Measurements from ENCODE around the gene PAQR5.

PAQR5 gene

DNA sequence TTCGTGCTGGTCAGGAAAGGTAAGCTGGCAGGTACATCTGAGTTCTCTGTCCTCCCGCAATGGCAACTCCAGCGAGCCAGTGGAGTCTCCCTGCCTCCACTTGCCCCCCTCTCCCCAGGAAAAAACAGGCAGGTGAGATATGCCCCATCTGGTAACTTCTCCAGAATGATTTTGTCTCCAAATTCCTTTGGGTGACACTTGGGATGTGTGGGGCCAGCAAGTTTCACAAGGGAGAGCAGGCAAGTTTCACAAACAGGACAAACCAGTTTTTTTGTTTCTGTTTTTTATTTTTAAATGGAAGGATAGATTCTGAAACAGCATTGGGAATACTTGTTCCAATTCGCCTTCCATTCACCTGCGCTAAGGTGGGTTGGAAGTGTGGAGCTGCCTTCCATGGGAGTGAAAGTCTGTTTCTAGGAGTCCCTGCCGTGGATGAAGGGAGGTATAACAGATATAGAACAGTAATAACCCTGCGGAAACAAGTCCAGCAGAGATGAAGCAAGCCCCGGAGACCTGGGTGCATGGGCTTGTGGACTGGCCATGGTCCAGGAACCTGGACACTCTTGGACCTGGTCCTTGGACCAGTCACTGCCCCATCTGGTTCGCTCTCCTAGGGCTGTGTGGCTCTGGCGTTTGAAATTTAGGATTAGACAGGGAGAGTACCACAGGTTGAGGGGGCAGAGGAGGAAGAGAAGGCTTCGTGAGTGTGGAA, 92.5 kb downstream of the PAQR5 start:
- TF ChIP-seq, protein P1, sequence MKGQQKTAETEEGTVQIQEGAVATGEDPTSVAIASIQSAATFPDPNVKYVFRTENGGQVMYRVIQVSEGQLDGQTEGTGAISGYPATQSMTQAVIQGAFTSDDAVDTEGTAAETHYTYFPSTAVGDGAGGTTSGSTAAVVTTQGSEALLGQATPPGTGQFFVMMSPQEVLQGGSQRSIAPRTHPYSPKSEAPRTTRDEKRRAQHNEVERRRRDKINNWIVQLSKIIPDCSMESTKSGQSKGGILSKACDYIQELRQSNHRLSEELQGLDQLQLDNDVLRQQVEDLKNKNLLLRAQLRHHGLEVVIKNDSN (IDR thresholded peaks at IDR 0.05): no peak
- no peak for TF ChIP-seq YY1 (IDR thresholded peaks at IDR 0.05; ENCODE audit: low read depth)
- TF ChIP-seq ZBTB7A (IDR thresholded peaks at IDR 0.05; ENCODE audit: low read depth): no peak

DNA sequence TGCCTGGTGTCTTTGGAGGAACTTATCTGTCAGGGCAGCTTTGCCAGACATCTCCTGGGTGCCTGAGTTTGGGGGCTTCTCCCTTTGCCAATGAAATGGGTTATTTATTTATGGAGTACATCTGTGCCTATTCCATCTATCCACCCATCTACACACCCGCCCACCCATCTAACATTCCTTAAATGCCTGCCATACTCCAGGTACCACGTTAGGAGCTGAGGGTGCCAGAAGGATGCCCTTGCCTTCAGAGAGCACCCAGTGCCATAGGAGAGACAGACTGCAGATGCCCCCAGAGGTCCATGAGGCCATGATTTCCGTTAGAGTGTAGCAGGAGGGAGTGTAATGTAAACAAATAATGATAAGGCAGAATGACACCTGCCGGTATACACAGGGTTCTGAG, 93.6 kb downstream of the PAQR5 start:
- TF ChIP-seq TCF12 (IDR thresholded peaks at IDR 0.05; ENCODE audit: low read depth) (no peak), TEAD4 (IDR thresholded peaks at IDR 0.05) (peak; percentile 58), CREB1 (IDR thresholded peaks at IDR 0.05; ENCODE audit: low read depth) (no peak)
- TF ChIP-seq, protein P2, sequence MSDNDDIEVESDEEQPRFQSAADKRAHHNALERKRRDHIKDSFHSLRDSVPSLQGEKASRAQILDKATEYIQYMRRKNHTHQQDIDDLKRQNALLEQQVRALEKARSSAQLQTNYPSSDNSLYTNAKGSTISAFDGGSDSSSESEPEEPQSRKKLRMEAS (IDR thresholded peaks at IDR 0.05): no peak

DNA sequence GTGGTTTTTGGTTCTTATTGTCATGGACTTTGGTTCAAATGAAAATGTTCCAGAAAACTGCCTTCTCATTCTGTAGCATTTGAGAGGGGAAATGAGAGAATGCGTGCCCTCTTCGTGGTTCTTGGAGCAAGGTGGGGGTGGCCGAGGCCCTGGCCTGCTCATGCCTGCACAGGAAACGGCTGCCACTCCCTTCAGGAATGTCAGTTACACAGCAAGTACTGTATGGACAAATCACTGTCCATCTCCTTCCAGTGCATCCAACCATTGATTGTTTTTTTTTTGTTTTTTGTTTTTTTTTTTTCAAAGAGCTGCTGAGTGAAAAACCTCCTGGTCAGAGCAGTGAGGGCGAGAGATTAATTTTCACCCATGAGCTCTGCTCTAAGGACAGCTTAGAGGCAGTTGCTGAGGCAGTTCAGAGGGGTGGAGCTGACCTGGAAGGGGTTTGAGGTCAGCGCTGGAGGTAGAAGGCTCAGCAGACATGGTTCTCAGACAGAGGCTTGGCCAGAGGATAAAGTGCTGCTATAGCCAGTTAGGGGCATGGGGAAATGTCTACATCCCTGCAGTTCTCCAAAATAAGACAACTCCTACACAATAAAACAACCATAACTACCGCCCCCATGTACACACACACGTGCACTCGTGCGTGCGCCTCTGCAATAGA, 95.2 kb downstream of the PAQR5 start:
- no peak for TF ChIP-seq YY1 (IDR thresholded peaks at IDR 0.05; ENCODE audit: low read depth)
- TF ChIP-seq, protein P2 (IDR thresholded peaks at IDR 0.05): peak; percentile 28; the same call in 1 of the 2 replicates

DNA sequence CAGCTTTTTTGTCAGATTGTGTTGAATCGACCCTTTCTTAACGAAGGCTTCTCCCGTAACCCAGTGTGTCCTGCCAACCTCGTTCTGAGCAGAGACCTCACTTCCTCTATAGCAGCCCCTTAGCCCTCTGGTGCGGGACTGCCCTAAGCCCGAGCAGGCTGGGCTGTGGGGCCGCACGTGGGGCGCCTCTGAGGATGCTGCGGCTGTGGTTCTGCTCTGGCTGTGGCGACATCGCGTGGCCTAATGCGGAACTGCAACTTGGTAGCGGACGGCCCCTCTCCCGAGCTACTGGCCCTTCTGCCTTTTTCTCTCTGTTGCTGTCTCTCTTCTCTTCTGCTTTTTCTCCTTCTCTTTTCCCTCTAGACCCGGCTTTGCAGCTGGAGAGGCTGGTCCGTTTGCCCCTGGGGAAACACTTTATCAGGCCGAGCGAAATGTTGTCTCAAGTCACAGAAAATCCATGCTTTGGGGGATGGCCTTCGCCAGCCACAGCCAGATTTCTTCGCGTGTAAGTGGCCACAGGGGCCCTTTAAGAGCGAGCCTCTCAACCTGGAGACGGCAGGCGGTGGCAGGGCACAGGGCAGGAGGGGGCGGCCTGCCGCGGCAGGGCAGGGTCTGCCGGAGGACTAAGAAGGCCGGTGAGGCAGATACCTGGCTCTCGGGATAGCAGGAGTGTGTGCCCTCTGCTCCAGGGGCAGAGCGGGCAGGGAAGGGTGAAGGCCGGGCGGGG, 96.0 kb downstream of the PAQR5 start:
- no peak for TF ChIP-seq YY1 (IDR thresholded peaks at IDR 0.05; ENCODE audit: low read depth)
- TF ChIP-seq, protein P1 (IDR thresholded peaks at IDR 0.05): peak; percentile 71
- peak; percentile 93 for TF ChIP-seq RAD21 (IDR thresholded peaks at IDR 0.05; ENCODE audit: low read depth)
- TF ChIP-seq, protein P2 (IDR thresholded peaks at IDR 0.05): peak; percentile 79

DNA sequence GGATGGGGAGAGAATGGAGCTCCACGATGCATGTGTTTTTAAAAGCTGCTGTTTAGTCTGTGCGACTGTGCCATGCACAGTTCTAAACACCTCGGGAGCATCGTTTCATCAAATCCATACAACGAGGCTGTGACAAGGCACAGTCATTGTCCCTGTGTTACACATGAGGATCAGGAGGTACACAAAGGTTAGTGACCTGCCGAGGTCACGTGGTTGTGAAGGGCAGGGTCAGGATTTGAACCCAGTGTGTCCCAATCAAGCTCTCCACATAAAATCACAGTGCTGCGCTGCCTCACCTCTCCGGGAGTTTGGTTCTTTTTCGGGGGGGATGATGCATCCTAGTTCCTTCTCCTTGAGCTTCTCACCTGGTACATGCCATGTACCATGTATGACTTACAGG, 96.7 kb downstream of the PAQR5 start:
- TF ChIP-seq TCF12 (IDR thresholded peaks at IDR 0.05; ENCODE audit: low read depth) (no peak), ZBTB7A (IDR thresholded peaks at IDR 0.05; ENCODE audit: low read depth) (no peak), CREB1 (IDR thresholded peaks at IDR 0.05; ENCODE audit: low read depth) (no peak), RAD21 (IDR thresholded peaks at IDR 0.05; ENCODE audit: low read depth) (no peak), EP300 (IDR thresholded peaks at IDR 0.05; ENCODE audit: borderline replicate concordance) (no peak), NFIC (IDR thresholded peaks at IDR 0.05) (no peak), TEAD4 (IDR thresholded peaks at IDR 0.05) (no peak), EGR1 (IDR thresholded peaks at IDR 0.05) (no peak)
- TF ChIP-seq, protein P1 (IDR thresholded peaks at IDR 0.05): no peak
- TF ChIP-seq, protein P3, sequence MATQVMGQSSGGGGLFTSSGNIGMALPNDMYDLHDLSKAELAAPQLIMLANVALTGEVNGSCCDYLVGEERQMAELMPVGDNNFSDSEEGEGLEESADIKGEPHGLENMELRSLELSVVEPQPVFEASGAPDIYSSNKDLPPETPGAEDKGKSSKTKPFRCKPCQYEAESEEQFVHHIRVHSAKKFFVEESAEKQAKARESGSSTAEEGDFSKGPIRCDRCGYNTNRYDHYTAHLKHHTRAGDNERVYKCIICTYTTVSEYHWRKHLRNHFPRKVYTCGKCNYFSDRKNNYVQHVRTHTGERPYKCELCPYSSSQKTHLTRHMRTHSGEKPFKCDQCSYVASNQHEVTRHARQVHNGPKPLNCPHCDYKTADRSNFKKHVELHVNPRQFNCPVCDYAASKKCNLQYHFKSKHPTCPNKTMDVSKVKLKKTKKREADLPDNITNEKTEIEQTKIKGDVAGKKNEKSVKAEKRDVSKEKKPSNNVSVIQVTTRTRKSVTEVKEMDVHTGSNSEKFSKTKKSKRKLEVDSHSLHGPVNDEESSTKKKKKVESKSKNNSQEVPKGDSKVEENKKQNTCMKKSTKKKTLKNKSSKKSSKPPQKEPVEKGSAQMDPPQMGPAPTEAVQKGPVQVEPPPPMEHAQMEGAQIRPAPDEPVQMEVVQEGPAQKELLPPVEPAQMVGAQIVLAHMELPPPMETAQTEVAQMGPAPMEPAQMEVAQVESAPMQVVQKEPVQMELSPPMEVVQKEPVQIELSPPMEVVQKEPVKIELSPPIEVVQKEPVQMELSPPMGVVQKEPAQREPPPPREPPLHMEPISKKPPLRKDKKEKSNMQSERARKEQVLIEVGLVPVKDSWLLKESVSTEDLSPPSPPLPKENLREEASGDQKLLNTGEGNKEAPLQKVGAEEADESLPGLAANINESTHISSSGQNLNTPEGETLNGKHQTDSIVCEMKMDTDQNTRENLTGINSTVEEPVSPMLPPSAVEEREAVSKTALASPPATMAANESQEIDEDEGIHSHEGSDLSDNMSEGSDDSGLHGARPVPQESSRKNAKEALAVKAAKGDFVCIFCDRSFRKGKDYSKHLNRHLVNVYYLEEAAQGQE (IDR thresholded peaks at IDR 0.05; ENCODE audit: low read depth): no peak

DNA sequence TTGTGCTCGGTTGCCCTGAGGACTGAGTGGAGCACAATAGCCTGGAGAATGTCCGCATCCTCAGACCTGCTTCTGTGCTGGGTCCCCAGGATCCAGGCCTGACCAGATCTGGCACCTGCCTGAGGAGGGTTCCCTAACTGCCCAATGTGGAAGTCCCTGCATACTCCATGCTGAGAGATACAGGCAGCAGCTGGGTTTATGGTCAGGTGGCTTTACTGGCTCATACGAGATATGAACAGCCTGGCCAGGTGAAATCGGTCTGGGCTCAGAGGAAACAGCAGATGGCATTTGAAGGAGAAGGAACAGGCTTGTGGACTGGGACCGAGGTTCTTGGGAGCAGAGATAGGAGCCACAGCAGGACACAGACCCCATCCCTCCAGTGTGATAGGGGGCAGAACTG, 97.3 kb downstream of the PAQR5 start:
- TF ChIP-seq, protein P1 (IDR thresholded peaks at IDR 0.05): no peak
- TF ChIP-seq EP300 (IDR thresholded peaks at IDR 0.05; ENCODE audit: borderline replicate concordance): no peak
- TF ChIP-seq RAD21 (IDR thresholded peaks at IDR 0.05; ENCODE audit: low read depth): no peak
- no peak for TF ChIP-seq EGR1 (IDR thresholded peaks at IDR 0.05)
- TF ChIP-seq FOXM1 (IDR thresholded peaks at IDR 0.05; ENCODE audit: borderline replicate concordance, low read depth): no peak
- TF ChIP-seq CEBPB (IDR thresholded peaks at IDR 0.05): no peak
- TF ChIP-seq, protein P2 (IDR thresholded peaks at IDR 0.05): no peak
- TF ChIP-seq CREB1 (IDR thresholded peaks at IDR 0.05; ENCODE audit: low read depth): no peak
- TF ChIP-seq NFIC (IDR thresholded peaks at IDR 0.05): no peak
- no peak for TF ChIP-seq TCF12 (IDR thresholded peaks at IDR 0.05; ENCODE audit: low read depth)
- no peak for TF ChIP-seq ZBTB7A (IDR thresholded peaks at IDR 0.05; ENCODE audit: low read depth)
- no peak for TF ChIP-seq TEAD4 (IDR thresholded peaks at IDR 0.05)
- TF ChIP-seq, protein P3 (IDR thresholded peaks at IDR 0.05; ENCODE audit: low read depth): no peak
- TF ChIP-seq YY1 (IDR thresholded peaks at IDR 0.05; ENCODE audit: low read depth): no peak
